ENCODE measurements around the gene PRPH2. TPM values are rescaled to one million over a fixed set of nuclear protein-coding genes. Genes with fewer than 3 reads are reported as not detected.

The PRPH2 gene
- total RNA-seq, 4 donors from 2014 or later = 0.38 TPM; not detected in 3

Other genes with a start within 250 kb of the PRPH2 start
- 10 to 100 TPM; 18.5 to 37.9 (median 26.1) TPM for gene UBR2, start 158.6 kb downstream of the PRPH2 start, total RNA-seq
- gene TBCC, start 23.5 kb upstream of the PRPH2 start, total RNA-seq = 10 to 100 TPM; 25.6 to 51.9 (median 30.2) TPM
- gene BICRAL, start 59.5 kb upstream of the PRPH2 start, total RNA-seq = 10 to 100 TPM; 20.7 to 28.2 (median 25.4) TPM
- gene RPL7L1, start 157.0 kb upstream of the PRPH2 start, total RNA-seq = 100 to 1,000 TPM in 1 of 4 donors, 10 to 100 TPM in 3; 76.8 to 112 (median 86.4) TPM
- not detected for gene PTCRA, start 193.5 kb upstream of the PRPH2 start, total RNA-seq
- 10 to 100 TPM; 19.0 to 26.4 (median 23.2) TPM for gene CNPY3, start 206.9 kb upstream of the PRPH2 start, total RNA-seq
- gene GNMT, start 238.2 kb upstream of the PRPH2 start, total RNA-seq = 1 to 10 TPM in 1 of 4 donors, under 1 TPM in 1, not detected in 2; 0.79 to 3.7 TPM